Hepatocyte (in vitro differentiated cells): ENCODE measurements around the gene CERS1. TPM values are rescaled to one million over a fixed set of nuclear protein-coding genes. Genes with fewer than 3 reads are reported as not detected.
A peak's percentile ranks its signal among the peaks of the same experiment; 100 is the strongest.

ENCODE experiments used
- DNase-seq: peaks from one replicate; pipeline ENCODE4 v3.0.0-alpha.2; 2016; ENCODE audit warnings: low spot score
- H2AFZ ChIP-seq: fragments of 200-600 bp; sonication (generic); 2 replicates; pipeline ENCODE4 v1.6.0; 2016; ENCODE audit warnings: antibody characterized with exemption, mild to moderate bottlenecking
- H3K27ac ChIP-seq: fragments of 200-600 bp; sonication (generic); 2 replicates; pipeline ENCODE4 v1.5.1; 2016; ENCODE audit warnings: mild to moderate bottlenecking
- H3K27me3 ChIP-seq: fragments of 200-600 bp; sonication (generic); 2 replicates; pipeline ENCODE4 v1.6.1; 2016
- H3K36me3 ChIP-seq: fragments of 200-600 bp; sonication (generic); replicated peaks from 2 replicates; pipeline ENCODE4 v1.5.1; 2016; ENCODE audit warnings: low read depth; ENCODE audit not compliant: insufficient read depth
- H3K4me1 ChIP-seq: fragments of 200-600 bp; sonication (generic); 2 replicates; pipeline ENCODE4 v1.5.1; 2016; ENCODE audit warnings: mild to moderate bottlenecking, moderate library complexity; ENCODE audit not compliant: insufficient read depth
- H3K4me2 ChIP-seq: fragments of 200-600 bp; sonication (generic); 2 replicates; pipeline ENCODE4 v1.6.0; 2016
- H3K4me3 ChIP-seq: fragments of 200-600 bp; sonication (generic); 2 replicates; pipeline ENCODE4 v1.5.1; 2016; ENCODE audit warnings: mild to moderate bottlenecking
- H3K79me2 ChIP-seq: fragments of 200-600 bp; sonication (generic); 2 replicates; pipeline ENCODE4 v1.6.0; 2017; ENCODE audit warnings: mild to moderate bottlenecking
- H3K9me2 ChIP-seq: fragments of 200-600 bp; sonication (generic); replicated peaks from 2 replicates; pipeline ENCODE4 v1.6.0; 2017; ENCODE audit warnings: mild to moderate bottlenecking; ENCODE audit not compliant: insufficient read depth
- H3K9me3 ChIP-seq: fragments of 200-600 bp; sonication (generic); 2 replicates; pipeline ENCODE4 v1.5.1; 2016; ENCODE audit warnings: low read depth, mild to moderate bottlenecking
- H4K20me1 ChIP-seq: fragments of 200-600 bp; sonication (generic); 2 replicates; pipeline ENCODE4 v1.6.0; 2016; ENCODE audit warnings: mild to moderate bottlenecking; ENCODE audit not compliant: insufficient read depth, poor library complexity, severe bottlenecking
- CTCF ChIP-seq: fragments of 200-600 bp; sonication (generic); IDR thresholded peaks from 2 replicates; pipeline ENCODE4 v1.5.1; 2016; ENCODE audit warnings: antibody characterized with exemption, mild to moderate bottlenecking; ENCODE audit not compliant: poor library complexity
- EZH2 ChIP-seq: fragments of 200-600 bp; sonication (generic); IDR thresholded peaks from 2 replicates; pipeline ENCODE4 v1.6.1; 2016; ENCODE audit warnings: antibody characterized with exemption, mild to moderate bottlenecking, borderline replicate concordance
- EZH2phosphoT487 ChIP-seq: fragments of 200-600 bp; sonication (generic); IDR thresholded peaks from one replicate; pipeline ENCODE4 v1.6.1; 2018; ENCODE audit warnings: antibody characterized with exemption, mild to moderate bottlenecking, low read depth, moderate library complexity; ENCODE audit not compliant: unreplicated experiment, severe bottlenecking
- WGBS: methylation state at CpG from one replicate; pipeline ENCODE4 v1.1.6; 2016; ENCODE audit warnings: low lambda C conversion rate; ENCODE audit errors: missing lambda C conversion rate; 5-methylcytosine and 5-hydroxymethylcytosine counted together
- polyA plus RNA-seq: library from polyadenylated mRNA; unstranded; fragments of >200 nt; fragmentation: Nextera tagmentation; extraction: Ambion mirVana; gene quantifications from 2 replicates; pipeline ENCODE4 v1.2.1, GENCODE V29; 2016
- total RNA-seq: library from RNA; depleted of rRNA; stranded (reverse); fragments of >200 nt; gene quantifications from 2 replicates; pipeline ENCODE4 v1.2.3, GENCODE V29; 2014

CERS1 gene
- total and polyA plus RNA-seq, 2 experiments from 2014 or later: 5.3 to 5.7 TPM

DNA sequence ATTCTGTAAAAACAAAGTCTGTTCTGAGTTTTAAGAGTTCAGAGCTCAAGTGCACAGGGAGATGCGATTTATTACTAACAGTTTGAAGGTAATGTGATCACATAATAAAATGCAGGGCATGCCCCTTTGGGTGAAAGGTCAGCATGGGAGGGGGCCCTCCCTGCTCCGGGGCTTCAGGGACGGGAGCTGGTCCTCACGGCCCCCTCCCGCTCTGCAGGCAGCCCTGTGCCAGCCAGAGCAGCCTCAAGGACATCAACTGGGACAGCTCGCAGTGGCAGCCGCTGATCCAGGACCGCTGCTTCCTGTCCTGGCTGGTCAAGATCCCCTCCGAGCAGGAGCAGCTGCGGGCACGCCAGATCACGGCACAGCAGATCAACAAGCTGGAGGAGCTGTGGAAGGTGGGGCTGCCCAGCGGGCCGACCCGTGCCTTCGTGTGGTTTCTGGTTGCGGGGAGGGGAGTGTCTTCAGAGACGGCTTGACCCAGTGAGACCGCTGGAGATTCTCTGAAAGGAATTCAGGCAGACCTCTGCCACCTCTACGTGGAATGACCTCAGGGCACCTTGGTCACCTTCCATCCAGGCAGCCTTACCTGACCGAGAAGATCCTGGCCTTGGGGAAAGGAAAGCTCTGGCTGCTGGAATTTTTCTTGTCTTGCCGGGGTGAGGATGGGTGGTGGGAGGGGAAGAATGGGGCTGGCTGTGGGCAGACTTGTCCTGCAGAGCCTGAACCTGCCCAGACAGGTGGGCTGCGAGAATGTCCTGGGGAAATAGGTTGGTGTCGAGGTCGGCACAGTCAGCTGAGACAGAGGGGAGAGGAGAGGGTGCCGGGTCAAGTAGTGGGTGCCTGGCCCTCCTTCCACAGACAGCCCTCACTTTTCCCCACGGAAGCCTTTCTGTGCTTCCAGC is 45.2 kb downstream of the CERS1 start:
- peaks cover 16% of the 10 kb centered on the region for H3K4me1 ChIP-seq
- H3K36me3 ChIP-seq: no peaks in the 10 kb centered on the region
- H2AFZ ChIP-seq: no peak overlapping the region
- H3K9me2 ChIP-seq: no peaks in the 10 kb centered on the region
- no peak overlapping the region for H3K4me2 ChIP-seq
- DNase-seq: no peak
- no peak overlapping the region for H3K4me3 ChIP-seq
- TF ChIP-seq CTCF: no peak
- TF ChIP-seq EZH2phosphoT487: no peak
- TF ChIP-seq EZH2: no peak
- H3K27ac ChIP-seq: no peak overlapping the region
- H4K20me1 ChIP-seq: peaks cover 63% of the 10 kb centered on the region
- H3K79me2 ChIP-seq: peaks cover 63% of the 10 kb centered on the region
- WGBS: 87% methylated on average over 27 of the region's 27 CpGs
- no peaks in the 10 kb centered on the region for H3K9me3 ChIP-seq
- no peaks in the 10 kb centered on the region for H3K27me3 ChIP-seq

DNA sequence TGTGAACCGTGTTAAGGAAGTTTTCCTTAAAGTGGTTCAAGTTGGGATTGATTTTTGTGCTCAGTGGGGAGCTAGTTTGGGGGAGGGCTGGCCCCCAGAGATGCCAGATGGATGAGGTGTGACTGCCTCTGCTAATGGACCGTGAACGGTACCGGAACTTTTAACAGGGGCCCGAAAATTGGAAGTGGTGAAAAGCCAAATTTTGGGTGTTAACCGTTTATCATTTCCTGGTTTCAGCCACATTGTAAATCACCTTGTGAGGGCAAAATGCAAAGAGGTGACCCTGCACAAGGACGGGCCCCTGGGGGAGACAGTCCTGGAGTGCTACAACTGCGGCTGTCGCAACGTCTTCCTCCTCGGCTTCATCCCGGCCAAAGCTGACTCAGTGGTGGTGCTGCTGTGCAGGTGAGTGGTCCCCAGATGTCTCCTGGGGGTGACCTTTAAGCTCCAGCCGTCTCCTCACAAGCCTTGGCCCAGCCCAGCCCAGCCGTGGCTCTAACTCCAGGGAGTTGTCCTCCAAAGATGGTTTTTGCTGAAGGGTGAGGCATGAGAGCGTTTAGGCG is 46.0 kb downstream of the CERS1 start:
- Histone ChIP-seq H3K27ac (peak overlapping the region; percentile 43), H3K27me3 (no peaks in the 10 kb centered on the region), H3K79me2 (peaks cover 71% of the 10 kb centered on the region), H3K9me2 (no peaks in the 10 kb centered on the region), H4K20me1 (peaks cover 71% of the 10 kb centered on the region), H3K9me3 (no peaks in the 10 kb centered on the region), H3K36me3 (no peaks in the 10 kb centered on the region), H3K4me1 (peaks cover 16% of the 10 kb centered on the region), H3K4me2 (peak overlapping the region; percentile 48), H3K4me3 (no peak overlapping the region), H2AFZ (no peak overlapping the region)
- no peak for TF ChIP-seq EZH2phosphoT487
- no peak for TF ChIP-seq EZH2
- TF ChIP-seq CTCF: no peak
- WGBS: 87% methylated on average over 16 of the region's 16 CpGs
- no peak for DNase-seq

DNA sequence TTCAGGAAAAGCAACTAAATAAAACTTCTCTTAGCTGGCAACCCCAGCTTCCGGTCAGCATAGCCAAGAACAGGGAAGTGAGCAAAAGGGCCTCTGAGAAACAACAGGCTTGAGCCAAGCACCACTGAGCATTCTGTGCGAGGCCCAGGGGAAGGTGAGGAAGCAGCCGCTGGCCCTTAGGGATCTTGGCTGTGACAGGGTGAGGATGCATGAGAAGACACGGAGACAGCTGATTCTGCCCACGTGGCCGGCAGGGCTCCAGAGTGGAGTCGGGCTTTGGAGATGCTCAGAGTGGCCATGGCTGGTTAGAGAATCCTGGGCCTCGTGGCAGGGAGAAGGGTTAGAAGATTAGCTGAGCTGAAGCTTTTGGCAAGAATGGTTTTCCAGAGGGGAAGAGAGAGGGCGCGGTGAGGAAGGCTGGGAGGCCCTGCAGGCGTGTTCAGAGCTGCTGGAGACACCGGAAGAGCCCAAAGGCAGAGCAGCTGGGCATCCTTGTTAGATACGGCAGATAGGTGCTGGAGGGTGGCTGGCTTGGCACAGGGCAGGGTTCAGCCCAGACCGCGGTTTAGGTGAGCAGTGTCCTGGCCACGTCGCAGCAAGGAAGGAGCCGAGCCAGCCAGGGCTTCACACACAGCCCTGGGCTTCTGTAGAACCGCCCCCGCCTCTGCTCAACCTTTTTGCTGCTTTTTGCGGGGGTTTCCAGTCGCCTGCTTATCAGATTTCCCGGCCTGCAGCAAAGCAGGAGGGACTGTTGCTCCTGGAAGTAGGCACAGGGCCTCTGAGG is 46.9 kb downstream of the CERS1 start:
- Histone ChIP-seq H3K9me2 (no peaks in the 10 kb centered on the region), H3K36me3 (no peaks in the 10 kb centered on the region), H3K27ac (peak overlapping the region; percentile 43), H2AFZ (no peak overlapping the region), H4K20me1 (peaks cover 75% of the 10 kb centered on the region), H3K4me3 (no peak overlapping the region), H3K4me2 (peak overlapping the region; percentile 48), H3K4me1 (peaks cover 16% of the 10 kb centered on the region), H3K9me3 (no peaks in the 10 kb centered on the region), H3K79me2 (peaks cover 79% of the 10 kb centered on the region), H3K27me3 (no peaks in the 10 kb centered on the region)
- no peak for DNase-seq
- WGBS: 77% methylated on average over 23 of the region's 23 CpGs
- TF ChIP-seq EZH2phosphoT487 (no peak), CTCF (no peak), EZH2 (no peak)
